Neural progenitor cell (in vitro differentiated cells): Measurements from ENCODE around the gene PIP5KL1. TPM values are rescaled to one million over a fixed set of nuclear protein-coding genes. Genes with fewer than 3 reads are reported as not detected.

ENCODE experiments used
- DNase-seq: peaks from one replicate; pipeline ENCODE4 v3.0.0-alpha.2; 2016; ENCODE audit warnings: low spot score
- H2AFZ ChIP-seq: fragments of 200-600 bp; sonication (generic); replicated peaks from 2 replicates; pipeline ENCODE4 v1.6.1; 2016; ENCODE audit warnings: antibody characterized with exemption
- H3F3A ChIP-seq: fragments of 200-600 bp; sonication (generic); 2 replicates; pipeline ENCODE4 v1.6.1; 2016; ENCODE audit warnings: antibody characterized with exemption, low read depth
- H3K27ac ChIP-seq: fragments of 200-600 bp; sonication (generic); 2 replicates; pipeline ENCODE4 v1.5.1; 2016; ENCODE audit warnings: mild to moderate bottlenecking
- H3K27me3 ChIP-seq: fragments of 200-600 bp; sonication (generic); 2 replicates; pipeline ENCODE4 v1.6.1; 2016; ENCODE audit warnings: mild to moderate bottlenecking, moderate library complexity
- H3K36me3 ChIP-seq: fragments of 200-600 bp; sonication (generic); 2 replicates; pipeline ENCODE4 v1.5.1; 2016
- H3K4me1 ChIP-seq: fragments of 200-600 bp; sonication (generic); 2 replicates; pipeline ENCODE4 v1.6.1; 2016; ENCODE audit warnings: mixed run types
- H3K4me2 ChIP-seq: fragments of 200-600 bp; sonication (generic); 2 replicates; pipeline ENCODE4 v1.6.1; 2016
- H3K4me3 ChIP-seq: fragments of 200-600 bp; sonication (generic); 2 replicates; pipeline ENCODE4 v1.5.1; 2016
- H3K79me2 ChIP-seq: fragments of 200-600 bp; sonication (generic); 2 replicates; pipeline ENCODE4 v1.6.1; 2016; ENCODE audit warnings: low read depth
- H3K9ac ChIP-seq: fragments of 200-600 bp; sonication (generic); 2 replicates; pipeline ENCODE4 v1.6.1; 2016
- H3K9me3 ChIP-seq: fragments of 200-600 bp; sonication (generic); 2 replicates; pipeline ENCODE4 v1.5.1; 2016; ENCODE audit warnings: low read depth
- H4K20me1 ChIP-seq: fragments of 200-600 bp; sonication (generic); 2 replicates; pipeline ENCODE4 v1.6.1; 2016; ENCODE audit warnings: low read depth
- H3K27ac Mint-ChIP-seq: 3 replicates; pipeline ENCODE4 v1.8.0; 2021; ENCODE audit warnings: mixed read lengths
- H3K27me3 Mint-ChIP-seq: 2 replicates; pipeline ENCODE4 v1.8.0; 2022; ENCODE audit warnings: low read depth, mild to moderate bottlenecking, inconsistent platforms, moderate library complexity, mixed read lengths; ENCODE audit not compliant: insufficient read depth
- H3K36me3 Mint-ChIP-seq: 3 replicates; pipeline ENCODE4 v1.8.0; 2021; ENCODE audit warnings: mixed read lengths
- H3K4me1 Mint-ChIP-seq: 3 replicates; pipeline ENCODE4 v1.8.0; 2021; ENCODE audit warnings: mixed read lengths
- H3K4me3 Mint-ChIP-seq: 3 replicates; pipeline ENCODE4 v1.8.0; 2021; ENCODE audit warnings: mild to moderate bottlenecking, moderate library complexity, mixed read lengths
- H3K9me3 Mint-ChIP-seq: 3 replicates; pipeline ENCODE4 v1.8.0; 2020; ENCODE audit warnings: mixed read lengths
- EZH2 ChIP-seq: fragments of 200-600 bp; sonication (generic); IDR thresholded peaks from 2 replicates; pipeline ENCODE4 v1.6.1; 2017; ENCODE audit warnings: antibody characterized with exemption, mild to moderate bottlenecking, moderate library complexity
- EZH2phosphoT487 ChIP-seq: fragments of 200-600 bp; sonication (generic); IDR thresholded peaks from 2 replicates; pipeline ENCODE4 v1.6.1; 2017; ENCODE audit warnings: antibody characterized with exemption
- total RNA-seq: library from RNA; depleted of rRNA; stranded (reverse); fragments of >200 nt; gene quantifications from 2 replicates; pipeline ENCODE4 v1.2.3, GENCODE V29; 2015; ENCODE audit warnings: low replicate concordance
- TF ChIP-seq, protein P1 (sequence below): fragments of 200-600 bp; sonication (generic); IDR thresholded peaks from 2 replicates; pipeline ENCODE4 v1.5.1; 2017; ENCODE audit warnings: antibody characterized with exemption, mild to moderate bottlenecking

Gene PIP5KL1
- total RNA-seq, 1 donor from 2014 or later: 1.4 TPM

DNA sequence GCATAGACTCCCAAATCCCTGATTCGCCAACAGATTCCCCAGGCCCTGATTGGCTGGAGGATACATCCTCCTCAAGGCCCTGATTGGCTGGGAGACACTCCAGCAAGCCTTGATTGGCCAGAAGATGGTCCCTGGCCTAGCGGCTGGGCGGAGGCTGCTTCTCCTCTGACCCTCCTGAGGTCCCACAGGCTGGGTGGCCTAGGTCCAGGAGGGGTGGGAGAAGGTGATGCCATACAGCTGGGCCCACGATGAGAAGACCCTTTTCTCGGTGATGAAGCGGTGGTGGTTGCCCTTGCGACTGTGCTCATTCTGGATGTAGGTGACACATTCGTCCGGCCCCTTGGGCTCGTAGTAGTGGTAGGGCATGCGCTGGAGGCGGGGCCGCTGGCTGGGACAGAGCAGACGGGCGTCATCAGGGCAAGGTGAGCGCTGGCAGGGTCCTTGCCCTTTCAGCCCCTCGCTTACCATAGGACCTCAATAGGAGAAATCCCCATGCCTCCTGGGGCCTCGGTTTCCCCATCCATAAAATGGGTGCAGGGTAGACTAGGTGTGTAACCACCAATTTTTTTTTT, 44.1 kb downstream of the PIP5KL1 start:
- TF ChIP-seq EZH2 (no peak), EZH2phosphoT487 (no peak)
- TF ChIP-seq, protein P1, sequence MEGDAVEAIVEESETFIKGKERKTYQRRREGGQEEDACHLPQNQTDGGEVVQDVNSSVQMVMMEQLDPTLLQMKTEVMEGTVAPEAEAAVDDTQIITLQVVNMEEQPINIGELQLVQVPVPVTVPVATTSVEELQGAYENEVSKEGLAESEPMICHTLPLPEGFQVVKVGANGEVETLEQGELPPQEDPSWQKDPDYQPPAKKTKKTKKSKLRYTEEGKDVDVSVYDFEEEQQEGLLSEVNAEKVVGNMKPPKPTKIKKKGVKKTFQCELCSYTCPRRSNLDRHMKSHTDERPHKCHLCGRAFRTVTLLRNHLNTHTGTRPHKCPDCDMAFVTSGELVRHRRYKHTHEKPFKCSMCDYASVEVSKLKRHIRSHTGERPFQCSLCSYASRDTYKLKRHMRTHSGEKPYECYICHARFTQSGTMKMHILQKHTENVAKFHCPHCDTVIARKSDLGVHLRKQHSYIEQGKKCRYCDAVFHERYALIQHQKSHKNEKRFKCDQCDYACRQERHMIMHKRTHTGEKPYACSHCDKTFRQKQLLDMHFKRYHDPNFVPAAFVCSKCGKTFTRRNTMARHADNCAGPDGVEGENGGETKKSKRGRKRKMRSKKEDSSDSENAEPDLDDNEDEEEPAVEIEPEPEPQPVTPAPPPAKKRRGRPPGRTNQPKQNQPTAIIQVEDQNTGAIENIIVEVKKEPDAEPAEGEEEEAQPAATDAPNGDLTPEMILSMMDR: no peak
- H3K36me3 ChIP-seq: no peaks in the 10 kb centered on the region
- no peak overlapping the region for H3K4me3 ChIP-seq
- H3K27me3 ChIP-seq: no peaks in the 10 kb centered on the region
- DNase-seq: no peak
- H3K27me3 Mint-ChIP-seq: peaks cover 2% of the 10 kb centered on the region
- peak overlapping the region; percentile 13 for H3K4me3 Mint-ChIP-seq
- H4K20me1 ChIP-seq: peaks cover 8% of the 10 kb centered on the region
- peaks cover 10% of the 10 kb centered on the region for H3F3A ChIP-seq
- H3K27ac Mint-ChIP-seq: no peak overlapping the region
- peaks cover 5% of the 10 kb centered on the region for H3K4me1 ChIP-seq
- no peak overlapping the region for H3K9ac ChIP-seq
- H3K4me2 ChIP-seq: no peak overlapping the region
- H2AFZ ChIP-seq: no peak overlapping the region
- H3K4me1 Mint-ChIP-seq: peaks cover 23% of the 10 kb centered on the region
- H3K36me3 Mint-ChIP-seq: peaks cover 12% of the 10 kb centered on the region
- no peaks in the 10 kb centered on the region for H3K9me3 ChIP-seq
- no peaks in the 10 kb centered on the region for H3K79me2 ChIP-seq
- H3K9me3 Mint-ChIP-seq: no peaks in the 10 kb centered on the region
- H3K27ac ChIP-seq: no peak overlapping the region

DNA sequence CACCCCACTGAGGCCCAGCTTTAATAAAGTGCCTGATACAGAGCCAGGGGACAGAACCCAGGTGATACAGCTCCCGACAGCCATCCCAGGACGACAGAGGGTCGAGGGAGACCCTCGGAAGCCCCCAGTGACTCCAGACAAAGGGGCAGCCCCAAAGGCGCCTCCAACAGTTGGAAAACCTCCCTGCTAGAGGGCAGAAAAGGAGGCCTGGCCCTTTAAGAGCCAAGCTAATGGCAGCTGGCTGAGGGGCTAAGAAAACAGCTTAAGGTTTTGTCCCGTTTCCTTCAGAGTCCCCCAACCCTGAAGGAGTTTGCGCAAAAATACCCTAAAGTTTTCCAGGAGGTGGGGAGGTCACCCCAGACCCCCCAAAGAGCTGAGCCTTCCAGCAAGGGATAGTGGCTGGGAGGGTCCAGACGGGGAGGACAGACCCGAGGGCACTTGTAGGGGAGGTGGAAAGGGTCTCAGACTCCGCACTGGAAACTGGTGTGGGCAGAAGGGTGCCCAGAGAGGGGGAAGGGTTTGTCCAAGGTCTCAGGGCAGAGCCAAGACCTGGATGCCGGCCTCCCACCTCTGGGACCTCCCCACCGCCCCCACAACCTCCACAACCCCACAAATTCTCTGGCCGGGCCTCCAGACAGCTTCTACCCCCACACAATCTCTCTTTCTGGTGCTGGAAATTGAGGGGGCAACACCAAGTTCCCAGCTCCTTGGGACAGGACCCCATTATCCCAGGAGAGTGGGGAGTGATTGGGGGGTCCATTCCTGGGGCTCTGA, 44.9 kb downstream of the PIP5KL1 start:
- Histone ChIP-seq H3K36me3 (no peaks in the 10 kb centered on the region), H3F3A (peaks cover 10% of the 10 kb centered on the region), H3K9ac (no peak overlapping the region), H3K9me3 (no peaks in the 10 kb centered on the region), H3K4me2 (no peak overlapping the region), H3K4me1 (peaks cover 5% of the 10 kb centered on the region), H3K27ac (peak overlapping the region; percentile 70), H3K27me3 (no peaks in the 10 kb centered on the region), H2AFZ (no peak overlapping the region), H3K79me2 (no peaks in the 10 kb centered on the region), H3K4me3 (no peak overlapping the region), H4K20me1 (peaks cover 3% of the 10 kb centered on the region)
- Mint-ChIP-seq H3K27me3 (peaks cover 2% of the 10 kb centered on the region), H3K36me3 (peaks cover 8% of the 10 kb centered on the region), H3K4me1 (peaks cover 23% of the 10 kb centered on the region), H3K27ac (no peak overlapping the region), H3K9me3 (no peaks in the 10 kb centered on the region), H3K4me3 (no peak overlapping the region)
- DNase-seq: no peak
- TF ChIP-seq, protein P1: no peak
- no peak for TF ChIP-seq EZH2
- no peak for TF ChIP-seq EZH2phosphoT487

DNA sequence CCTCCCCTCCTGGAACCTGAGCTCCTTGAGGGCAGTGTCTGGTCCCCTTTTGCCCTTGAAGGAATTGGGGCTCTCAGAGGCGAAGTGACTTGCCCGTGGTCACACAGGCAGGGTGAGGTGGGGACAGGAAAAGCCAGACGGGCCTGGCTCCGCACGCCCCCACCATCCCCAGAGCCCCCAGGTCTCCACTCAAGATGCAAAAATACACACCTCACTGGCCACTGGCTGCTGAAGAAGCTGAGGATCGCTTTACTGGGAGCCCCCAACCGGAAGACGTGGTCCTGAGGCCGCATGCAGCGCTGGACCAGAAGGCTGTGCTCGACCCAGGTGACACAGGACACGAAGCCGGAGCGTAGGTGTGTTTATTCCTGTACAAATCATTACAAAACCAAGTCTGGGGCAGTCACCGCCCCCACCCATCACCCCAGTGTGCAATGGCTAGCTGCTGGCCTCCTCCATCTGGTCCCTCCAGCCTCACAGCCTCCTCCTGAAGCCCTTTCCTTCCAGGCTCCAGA, 45.5 kb downstream of the PIP5KL1 start:
- no peaks in the 10 kb centered on the region for H3K36me3 ChIP-seq
- no peak overlapping the region for H3K4me3 ChIP-seq
- peaks cover 5% of the 10 kb centered on the region for H3K4me1 ChIP-seq
- no peak overlapping the region for H3K4me2 ChIP-seq
- no peaks in the 10 kb centered on the region for H3K9me3 ChIP-seq
- Mint-ChIP-seq H3K36me3 (peaks cover 5% of the 10 kb centered on the region), H3K27ac (peak overlapping the region; percentile 46), H3K4me3 (no peak overlapping the region), H3K4me1 (peaks cover 23% of the 10 kb centered on the region), H3K27me3 (peaks cover 2% of the 10 kb centered on the region), H3K9me3 (no peaks in the 10 kb centered on the region)
- peaks cover 10% of the 10 kb centered on the region for H3F3A ChIP-seq
- no peaks in the 10 kb centered on the region for H3K27me3 ChIP-seq
- no peak overlapping the region for H3K9ac ChIP-seq
- no peaks in the 10 kb centered on the region for H3K79me2 ChIP-seq
- H3K27ac ChIP-seq: peak overlapping the region; percentile 70
- no peaks in the 10 kb centered on the region for H4K20me1 ChIP-seq
- DNase-seq: no peak
- H2AFZ ChIP-seq: no peak overlapping the region
- TF ChIP-seq, protein P1: no peak
- TF ChIP-seq EZH2 (no peak), EZH2phosphoT487 (no peak)
